HG03280 (cell line): Measurements from ENCODE around the gene DTD1.
"Not testable (repeated sequence)": the region's sequence is repeated elsewhere in the genome, so short reads cannot be mapped to it uniquely, and the experiment has no call there.

Experiments
- ATAC-seq: cut with Tn5 transposase; IDR thresholded peaks from one replicate; pipeline ENCODE4 v1.9.1; 2021; ENCODE audit warnings: mild to moderate bottlenecking, moderate library complexity; ENCODE audit not compliant: unreplicated experiment

DTD1 gene

GRCh38 chr20:18738055-18738454 lies 150.2 kb downstream of the DTD1 start:
- no peak for ATAC-seq

GRCh38 chr20:18738888-18739287 lies 151.0 kb downstream of the DTD1 start:
- no peak for ATAC-seq

- no peak for ATAC-seq
Measured at GRCh38 chr20:18739751-18740166, 151.9 kb downstream of the DTD1 start.

- no peak for ATAC-seq
Measured at GRCh38 chr20:18740726-18741125, 152.9 kb downstream of the DTD1 start.

- ATAC-seq = no peak
Measured at GRCh38 chr20:18742841-18743240, 155.0 kb downstream of the DTD1 start.

GRCh38 chr20:18743665-18744440 lies 156.0 kb downstream of the DTD1 start:
- no peak for ATAC-seq

- ATAC-seq = no peak
Measured at GRCh38 chr20:18747090-18747489, 159.2 kb downstream of the DTD1 start.

GRCh38 chr20:18748987-18749386 lies 161.1 kb downstream of the DTD1 start:
- no peak for ATAC-seq

- no peak for ATAC-seq
Measured at GRCh38 chr20:18749528-18749927, 161.7 kb downstream of the DTD1 start.

- ATAC-seq = no peak
Measured at GRCh38 chr20:18750735-18751134, 162.9 kb downstream of the DTD1 start.

GRCh38 chr20:18754030-18754652 lies 166.3 kb downstream of the DTD1 start:
- ATAC-seq = peak; percentile 99

- ATAC-seq = no peak
Measured at GRCh38 chr20:18754653-18755045, 166.8 kb downstream of the DTD1 start.

- not testable (repeated sequence) for ATAC-seq
Measured at GRCh38 chr20:18760852-18761251, 173.0 kb downstream of the DTD1 start.

GRCh38 chr20:18767676-18768075 lies 179.8 kb downstream of the DTD1 start:
- ATAC-seq = no peak

GRCh38 chr20:18773566-18773965 lies 185.7 kb downstream of the DTD1 start:
- ATAC-seq = no peak

GRCh38 chr20:18774207-18774606 lies 186.4 kb downstream of the DTD1 start:
- ATAC-seq = no peak

- ATAC-seq = no peak
Measured at GRCh38 chr20:18775633-18776032, 187.8 kb downstream of the DTD1 start.

GRCh38 chr20:18778690-18779392 lies 191.0 kb downstream of the DTD1 start:
- no peak for ATAC-seq

- ATAC-seq = no peak
Measured at GRCh38 chr20:18780385-18781130, 192.7 kb downstream of the DTD1 start.

- ATAC-seq = no peak
Measured at GRCh38 chr20:18781509-18781908, 193.7 kb downstream of the DTD1 start.

- ATAC-seq = no peak
Measured at GRCh38 chr20:18783385-18783959, 195.6 kb downstream of the DTD1 start.
